Mesothelial cell of epicardium (in vitro differentiated cells): ENCODE data around the gene STH. TPM values are rescaled to one million over a fixed set of nuclear protein-coding genes. Genes with fewer than 3 reads are reported as not detected.

ENCODE experiments used
- DNase-seq, 2 experiments: peaks; one replicate each; pipeline ENCODE4 v3.0.0; 2021; ENCODE audit warnings: low spot score in 2 of 2; ENCODE audit not compliant: unreplicated experiment in 2 of 2
- H3K27ac Mint-ChIP-seq: 2 replicates; pipeline ENCODE4 v1.8.0; 2021; ENCODE audit warnings: mixed read lengths
- H3K27me3 Mint-ChIP-seq: 2 replicates; pipeline ENCODE4 v1.8.0; 2021; ENCODE audit warnings: low read depth, mixed read lengths
- H3K36me3 Mint-ChIP-seq: 2 replicates; pipeline ENCODE4 v1.8.0; 2021; ENCODE audit warnings: mixed read lengths
- H3K4me1 Mint-ChIP-seq: 2 replicates; pipeline ENCODE4 v1.8.0; 2021; ENCODE audit warnings: mixed read lengths
- H3K4me3 Mint-ChIP-seq: 2 replicates; pipeline ENCODE4 v1.8.0; 2021; ENCODE audit warnings: mild to moderate bottlenecking, moderate library complexity, mixed read lengths
- H3K9me3 Mint-ChIP-seq: 2 replicates; pipeline ENCODE4 v1.8.0; 2021; ENCODE audit warnings: mixed read lengths
- total RNA-seq: library from RNA; stranded (reverse); gene quantifications from 3 replicates; pipeline ENCODE4 v1.2.1, GENCODE V29; 2021
- TF ChIP-seq, protein P1 (sequence below): fragments of 200-600 bp; sonication (generic); IDR thresholded peaks from one replicate; pipeline ENCODE4 v1.5.0; 2021; ENCODE audit warnings: antibody characterized with exemption; ENCODE audit not compliant: unreplicated experiment

Gene STH
- total RNA-seq, 1 donor from 2014 or later = not detected

DNA sequence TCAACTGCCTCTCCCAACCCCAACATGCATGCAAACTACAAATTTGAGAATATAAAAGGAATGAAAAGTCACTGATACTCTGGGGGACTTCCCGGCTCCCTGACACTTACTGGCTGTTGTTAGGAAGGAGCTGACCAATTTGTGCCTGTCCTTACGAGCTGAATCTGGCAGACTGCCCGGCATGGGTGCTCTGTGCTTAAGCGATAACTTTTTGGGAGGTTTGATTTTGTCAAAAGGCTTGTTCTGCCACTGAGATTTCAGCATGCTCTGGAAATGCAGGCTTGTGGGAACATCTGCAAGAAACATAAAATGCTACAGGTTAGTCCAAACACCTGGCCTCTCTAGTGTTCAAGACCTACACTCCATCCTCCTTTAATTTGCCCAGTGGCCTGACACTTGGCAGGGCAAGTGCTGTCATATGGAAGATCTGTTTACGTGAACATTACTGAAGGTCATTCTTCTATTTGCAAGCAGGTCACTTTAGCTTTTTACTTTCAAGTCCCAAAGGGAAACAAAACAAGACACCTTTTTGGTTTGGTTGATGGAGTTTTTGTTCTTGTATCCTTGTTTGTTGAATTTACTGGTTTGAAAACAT is 40.6 kb downstream of the STH start:
- TF ChIP-seq, protein P1, sequence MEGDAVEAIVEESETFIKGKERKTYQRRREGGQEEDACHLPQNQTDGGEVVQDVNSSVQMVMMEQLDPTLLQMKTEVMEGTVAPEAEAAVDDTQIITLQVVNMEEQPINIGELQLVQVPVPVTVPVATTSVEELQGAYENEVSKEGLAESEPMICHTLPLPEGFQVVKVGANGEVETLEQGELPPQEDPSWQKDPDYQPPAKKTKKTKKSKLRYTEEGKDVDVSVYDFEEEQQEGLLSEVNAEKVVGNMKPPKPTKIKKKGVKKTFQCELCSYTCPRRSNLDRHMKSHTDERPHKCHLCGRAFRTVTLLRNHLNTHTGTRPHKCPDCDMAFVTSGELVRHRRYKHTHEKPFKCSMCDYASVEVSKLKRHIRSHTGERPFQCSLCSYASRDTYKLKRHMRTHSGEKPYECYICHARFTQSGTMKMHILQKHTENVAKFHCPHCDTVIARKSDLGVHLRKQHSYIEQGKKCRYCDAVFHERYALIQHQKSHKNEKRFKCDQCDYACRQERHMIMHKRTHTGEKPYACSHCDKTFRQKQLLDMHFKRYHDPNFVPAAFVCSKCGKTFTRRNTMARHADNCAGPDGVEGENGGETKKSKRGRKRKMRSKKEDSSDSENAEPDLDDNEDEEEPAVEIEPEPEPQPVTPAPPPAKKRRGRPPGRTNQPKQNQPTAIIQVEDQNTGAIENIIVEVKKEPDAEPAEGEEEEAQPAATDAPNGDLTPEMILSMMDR = no peak
- Mint-ChIP-seq H3K4me3 (no peak overlapping the region), H3K4me1 (peaks cover 13% of the 10 kb centered on the region), H3K27ac (no peak overlapping the region), H3K9me3 (no peaks in the 10 kb centered on the region), H3K27me3 (no peaks in the 10 kb centered on the region), H3K36me3 (peaks cover 31% of the 10 kb centered on the region)
- DNase-seq = no peak

DNA sequence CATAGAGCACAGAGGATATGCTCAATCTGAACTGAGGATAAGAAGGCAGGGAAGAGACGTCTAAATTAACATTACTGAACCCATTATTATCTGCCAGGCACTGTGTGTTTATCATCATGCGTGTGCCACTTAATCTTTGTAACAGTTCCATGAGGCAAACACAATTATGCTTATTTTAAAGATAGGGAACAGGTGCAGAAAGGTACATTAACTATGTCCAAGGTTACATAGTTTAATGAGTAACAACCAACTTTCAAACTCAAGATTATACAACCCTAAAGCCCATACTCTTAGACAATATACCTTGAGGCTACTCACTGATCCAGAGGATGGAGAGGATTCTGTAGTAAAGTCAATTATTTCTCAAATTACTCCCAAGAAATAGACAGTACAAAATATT is 43.2 kb downstream of the STH start:
- Mint-ChIP-seq H3K9me3 (no peaks in the 10 kb centered on the region), H3K4me3 (no peak overlapping the region), H3K36me3 (peaks cover 27% of the 10 kb centered on the region), H3K27ac (no peak overlapping the region), H3K4me1 (peaks cover 30% of the 10 kb centered on the region), H3K27me3 (no peaks in the 10 kb centered on the region)
- TF ChIP-seq, protein P1 = no peak
- no peak for DNase-seq

DNA sequence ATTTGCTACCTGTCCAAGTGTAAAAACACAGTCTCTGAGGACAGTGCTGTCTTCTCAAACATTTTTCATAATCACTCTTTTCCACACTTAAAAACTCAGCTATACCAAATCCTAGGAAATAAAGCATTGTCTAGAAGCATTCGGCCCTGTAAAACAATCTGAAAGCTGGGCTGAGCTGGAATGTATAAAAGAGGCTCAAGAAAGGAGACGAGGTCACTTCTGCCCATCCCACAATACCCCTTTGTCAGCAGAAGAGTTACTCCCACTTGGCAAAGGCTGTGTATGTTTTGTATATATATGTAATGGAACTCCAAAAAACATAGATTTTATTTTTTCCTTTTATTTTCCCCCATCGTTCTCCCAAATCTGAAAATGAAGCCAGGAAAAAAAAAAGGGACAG is 43.9 kb downstream of the STH start:
- Mint-ChIP-seq H3K4me1 (peaks cover 30% of the 10 kb centered on the region), H3K27me3 (no peaks in the 10 kb centered on the region), H3K36me3 (peaks cover 28% of the 10 kb centered on the region), H3K9me3 (no peaks in the 10 kb centered on the region), H3K4me3 (no peak overlapping the region), H3K27ac (peak overlapping the region; percentile 89)
- DNase-seq = no peak
- TF ChIP-seq, protein P1 = no peak

DNA sequence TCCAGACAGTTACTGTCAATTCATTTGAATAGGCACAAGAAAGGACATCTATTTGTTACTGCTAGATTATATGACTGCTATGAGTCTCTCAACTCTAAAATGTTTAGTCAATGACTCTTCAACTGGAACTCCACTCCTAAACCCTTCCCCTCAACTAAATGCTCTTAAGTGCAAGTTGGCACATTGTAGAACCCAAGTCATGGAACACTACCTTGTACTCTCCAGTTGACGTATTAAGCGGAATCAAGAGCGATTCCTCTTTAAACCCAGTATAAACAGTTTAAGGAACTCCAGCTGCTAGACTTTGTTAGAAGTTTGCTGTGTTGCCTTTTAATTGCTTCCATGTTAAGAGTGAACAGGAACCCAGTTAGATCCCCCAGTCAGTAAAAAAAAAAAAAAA is 44.6 kb downstream of the STH start:
- peaks cover 24% of the 10 kb centered on the region for H3K36me3 Mint-ChIP-seq
- peaks cover 30% of the 10 kb centered on the region for H3K4me1 Mint-ChIP-seq

DNA sequence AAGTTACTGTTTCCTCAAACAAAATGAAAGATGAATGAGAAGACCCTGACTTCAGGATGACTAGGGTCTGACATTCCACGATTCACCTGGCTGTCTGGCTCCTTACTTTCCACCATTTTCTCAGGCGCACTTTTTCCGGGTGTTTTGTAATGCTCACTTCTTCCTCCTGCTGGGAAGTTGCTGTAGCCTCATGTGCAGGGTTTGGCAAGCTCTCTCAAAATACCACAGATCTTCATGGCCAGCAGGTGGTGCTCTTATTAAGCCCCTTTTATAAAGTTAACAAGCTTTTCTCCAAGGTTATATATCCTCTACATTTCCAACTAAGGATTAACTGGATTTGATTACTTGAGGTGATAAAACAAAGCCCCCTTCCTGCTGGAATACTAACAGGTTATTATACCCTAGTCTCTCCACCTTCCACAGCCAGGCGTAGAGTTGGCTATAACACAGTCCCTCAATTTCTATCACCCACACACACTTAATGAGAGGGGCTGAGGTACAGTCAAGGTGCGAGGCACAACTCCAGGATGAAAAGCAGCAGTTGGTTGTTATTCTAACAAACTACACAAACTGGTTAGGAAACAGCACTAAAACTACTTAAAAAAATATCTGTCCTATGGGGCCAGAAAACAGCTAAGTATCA is 45.4 kb downstream of the STH start:
- Mint-ChIP-seq H3K27me3 (no peaks in the 10 kb centered on the region), H3K27ac (peak overlapping the region; percentile 89), H3K4me1 (peaks cover 30% of the 10 kb centered on the region), H3K36me3 (peaks cover 21% of the 10 kb centered on the region), H3K4me3 (no peak overlapping the region), H3K9me3 (no peaks in the 10 kb centered on the region)
- DNase-seq = peak in 1 of 2 experiments; percentile 58
- TF ChIP-seq, protein P1 = peak; percentile 54

More for the DNA sequence above, 44.6 kb downstream of the STH start:
- Mint-ChIP-seq H3K4me3 (no peak overlapping the region), H3K27me3 (no peaks in the 10 kb centered on the region), H3K9me3 (no peaks in the 10 kb centered on the region), H3K27ac (peak overlapping the region; percentile 89)
- TF ChIP-seq, protein P1 = no peak
- DNase-seq = no peak
